D721Med (cell line): Measurements from ENCODE around the gene MARCHF6.
A peak's percentile ranks its signal among the peaks of the same experiment; 100 is the strongest.
"Not testable (repeated sequence)": the region's sequence is repeated elsewhere in the genome, so short reads cannot be mapped to it uniquely, and the experiment has no call there.

Experiments used
- DNase-seq: peaks from one replicate; pipeline ENCODE4 v3.0.0; 2011; ENCODE audit warnings: low spot score; ENCODE audit not compliant: insufficient read length
- FAIRE-seq: peaks from 2 replicates; lab custom pipeline; 2011; peaks lifted over from hg19 to GRCh38; lab: Jason Lieb, UNC
- CTCF ChIP-seq: IDR thresholded peaks from 2 replicates; pipeline ENCODE4 v1.5.1; 2012; ENCODE audit warnings: mild to moderate bottlenecking, control low read depth; ENCODE audit not compliant: insufficient read depth; ENCODE audit errors: missing control alignments

Gene MARCHF6

GRCh38 chr5:10363519-10364185 is 10.2 kb downstream of the MARCHF6 start:
- no peak for FAIRE-seq
- no peak for DNase-seq
- TF ChIP-seq CTCF = no peak

- FAIRE-seq = no peak
Measured at GRCh38 chr5:10364186-10364689, 10.7 kb downstream of the MARCHF6 start.

DNA sequence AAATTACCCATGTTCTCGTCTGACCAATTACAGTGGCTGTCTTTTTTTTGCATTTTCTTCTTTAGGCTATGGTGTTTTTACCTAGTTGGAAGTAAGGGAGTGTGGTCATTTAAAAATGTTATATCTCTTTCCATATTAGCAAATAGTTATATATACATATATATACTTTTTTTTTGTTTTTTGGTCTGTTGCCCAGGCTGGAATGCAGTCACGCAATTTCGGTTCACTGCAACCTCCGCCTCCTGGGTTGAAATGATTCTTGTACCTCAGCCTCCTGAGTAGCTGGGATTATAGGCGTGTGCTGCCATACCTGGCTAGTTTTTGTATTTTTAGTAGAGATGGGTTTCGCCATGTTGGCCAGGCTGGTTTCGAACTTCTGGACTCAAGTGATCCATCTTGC is 12.3 kb downstream of the MARCHF6 start:
- no peak for FAIRE-seq
- TF ChIP-seq CTCF = no peak
- no peak for DNase-seq

More at GRCh38 chr5:10364186-10364689, 10.7 kb downstream of the MARCHF6 start:
- TF ChIP-seq CTCF = peak; percentile 29
- DNase-seq = no peak

- DNase-seq (no peak), FAIRE-seq (no peak)
- TF ChIP-seq CTCF = no peak
Measured at GRCh38 chr5:10366310-10367272, 13.1 kb downstream of the MARCHF6 start.

- no peak for DNase-seq
- FAIRE-seq = no peak
- TF ChIP-seq CTCF = no peak
Measured at GRCh38 chr5:10367579-10367978, 14.1 kb downstream of the MARCHF6 start.

- TF ChIP-seq CTCF = no peak
- DNase-seq (no peak), FAIRE-seq (no peak)
Measured at GRCh38 chr5:10370931-10371330, 17.4 kb downstream of the MARCHF6 start.

- DNase-seq, FAIRE-seq: not testable (repeated sequence)
Measured at GRCh38 chr5:10371369-10371768, 17.9 kb downstream of the MARCHF6 start.
